Pulmonary artery endothelial cell (primary cell): ENCODE results near the gene MAP3K21. TPM values are rescaled to one million over a fixed set of nuclear protein-coding genes. Genes with fewer than 3 reads are reported as not detected.

Experiments used
- total RNA-seq: library from RNA; depleted of rRNA; stranded (reverse); fragments of >200 nt; gene quantifications from 2 replicates; pipeline ENCODE4 v1.2.3, GENCODE V29; 2014

MAP3K21 gene
- total RNA-seq, 1 donor from 2014 or later: 0.26 TPM

Other genes with a start within 250 kb of the MAP3K21 start
- 3.5 and 4.9 TPM in 2 replicates for gene PCNX2, start 32.0 kb upstream of the MAP3K21 start, total RNA-seq